Neural cell (in vitro differentiated cells): ENCODE data around the gene UBE2E1. TPM values are rescaled to one million over a fixed set of nuclear protein-coding genes. Genes with fewer than 3 reads are reported as not detected.

Experiments used
- H2AFZ ChIP-seq: fragments of 200-600, 300-800 bp; sonication (generic), shearing (Covaris generic); 2 replicates; pipeline ENCODE4 v1.6.0; 2014; ENCODE audit warnings: low read depth, mild to moderate bottlenecking, antibody characterized with exemption, low read length, moderate library complexity
- H3F3A ChIP-seq: fragments of 200-600 bp; shearing (Covaris generic); 2 replicates; pipeline ENCODE4 v1.6.1; 2016; ENCODE audit warnings: mild to moderate bottlenecking, moderate library complexity, mixed read lengths, antibody characterized with exemption, low read length; ENCODE audit not compliant: insufficient read depth, poor library complexity, severe bottlenecking
- H3K27ac ChIP-seq: fragments of 200-600, 300-800 bp; sonication (generic), shearing (Covaris generic); 2 replicates; pipeline ENCODE4 v1.5.1; 2014; ENCODE audit warnings: mild to moderate bottlenecking, low read length, moderate library complexity
- H3K27me3 ChIP-seq: fragments of 300-800, 200-600 bp; sonication (generic), shearing (Covaris generic); 2 replicates; pipeline ENCODE4 v1.6.0; 2014; ENCODE audit warnings: mild to moderate bottlenecking, low read depth, low read length, moderate library complexity; ENCODE audit not compliant: insufficient read depth
- H3K36me3 ChIP-seq: fragments of 300-800, 200-600 bp; sonication (generic), shearing (Covaris generic); 2 replicates; pipeline ENCODE4 v1.5.1; 2014; ENCODE audit warnings: mild to moderate bottlenecking, antibody characterized with exemption, low read length, moderate library complexity; ENCODE audit not compliant: insufficient read depth
- H3K4me2 ChIP-seq: fragments of 300-800, 200-600 bp; sonication (generic), shearing (Covaris generic); 2 replicates; pipeline ENCODE4 v1.6.0; 2014; ENCODE audit warnings: mild to moderate bottlenecking, low read length
- H3K4me3 ChIP-seq: fragments of 300-800, 200-600 bp; sonication (generic), shearing (Covaris generic); 2 replicates; pipeline ENCODE4 v1.5.1; 2014; ENCODE audit warnings: mild to moderate bottlenecking, low read length, moderate library complexity
- H3K79me2 ChIP-seq: fragments of 200-600 bp; shearing (Covaris generic); replicated peaks from 2 replicates; pipeline ENCODE4 v1.6.0; 2014; ENCODE audit warnings: mild to moderate bottlenecking, low read length, moderate library complexity; ENCODE audit not compliant: insufficient read depth
- H3K9ac ChIP-seq: fragments of 300-800, 200-600 bp; sonication (generic), shearing (Covaris generic); 2 replicates; pipeline ENCODE4 v1.6.1; 2016; ENCODE audit warnings: mild to moderate bottlenecking, low read length, mixed read lengths
- H3K9me2 ChIP-seq: fragments of 200-600 bp; shearing (Covaris generic); 2 replicates; pipeline ENCODE4 v1.6.1; 2016; ENCODE audit warnings: mild to moderate bottlenecking, low read length, mixed read lengths; ENCODE audit not compliant: insufficient read depth
- H3K9me3 ChIP-seq: fragments of 200-600, 300-800 bp; sonication (generic), shearing (Covaris generic); 2 replicates; pipeline ENCODE4 v1.6.1; 2016; ENCODE audit warnings: mild to moderate bottlenecking, mixed run types, low read length, moderate library complexity, mixed read lengths
- H4K20me1 ChIP-seq: fragments of 200-600 bp; shearing (Covaris generic); 2 replicates; pipeline ENCODE4 v1.6.1; 2016; ENCODE audit warnings: mild to moderate bottlenecking, mixed run types; ENCODE audit not compliant: insufficient read depth
- EP300 ChIP-seq: fragments of 450-650 bp; conservative IDR thresholded peaks from 2 replicates; pipeline ENCODE4 v1.6.1; 2014; ENCODE audit warnings: antibody characterized with exemption, mild to moderate bottlenecking, moderate library complexity; ENCODE audit not compliant: poor library complexity, severe bottlenecking
- EZH2 ChIP-seq: fragments of 200-600, 300-800 bp; shearing (Covaris generic), sonication (generic); IDR thresholded peaks from 2 replicates; pipeline ENCODE4 v1.6.1; 2014; ENCODE audit warnings: antibody characterized with exemption, low read length, borderline replicate concordance, mild to moderate bottlenecking; ENCODE audit not compliant: insufficient read depth, poor library complexity, severe bottlenecking
- MXI1 ChIP-seq: fragments of 450-650 bp; conservative IDR thresholded peaks from 2 replicates; pipeline ENCODE4 v1.6.1; 2014; ENCODE audit warnings: antibody characterized with exemption, mild to moderate bottlenecking; ENCODE audit not compliant: poor library complexity, severe bottlenecking
- POLR2AphosphoS5 ChIP-seq: IDR thresholded peaks from 2 replicates; pipeline ENCODE4 v1.6.1; 2012
- RAD21 ChIP-seq: fragments of 450-650 bp; conservative IDR thresholded peaks from 2 replicates; pipeline ENCODE4 v1.6.1; 2014; ENCODE audit warnings: antibody characterized with exemption, mild to moderate bottlenecking, moderate library complexity
- REST ChIP-seq: IDR thresholded peaks from 2 replicates; pipeline ENCODE4 v1.6.1; 2012; ENCODE audit warnings: borderline replicate concordance
- SMC3 ChIP-seq: fragments of 450-650 bp; conservative IDR thresholded peaks from 2 replicates; pipeline ENCODE4 v1.6.1; 2014; ENCODE audit warnings: antibody characterized with exemption, mild to moderate bottlenecking, moderate library complexity; ENCODE audit not compliant: poor library complexity
- polyA plus RNA-seq: library from polyadenylated mRNA; depleted of rRNA; stranded (reverse); fragments of >200 nt; gene quantifications from 2 replicates; pipeline ENCODE4 v1.2.3, GENCODE V29; 2014
- TF ChIP-seq, protein P1 (sequence below): fragments of 450-650 bp; IDR thresholded peaks from 2 replicates; pipeline ENCODE4 v1.5.1; 2014; ENCODE audit warnings: antibody characterized with exemption, mild to moderate bottlenecking, moderate library complexity; ENCODE audit not compliant: poor library complexity, severe bottlenecking

Gene UBE2E1
- polyA plus RNA-seq, 1 donor from 2014 or later: 157 TPM

DNA sequence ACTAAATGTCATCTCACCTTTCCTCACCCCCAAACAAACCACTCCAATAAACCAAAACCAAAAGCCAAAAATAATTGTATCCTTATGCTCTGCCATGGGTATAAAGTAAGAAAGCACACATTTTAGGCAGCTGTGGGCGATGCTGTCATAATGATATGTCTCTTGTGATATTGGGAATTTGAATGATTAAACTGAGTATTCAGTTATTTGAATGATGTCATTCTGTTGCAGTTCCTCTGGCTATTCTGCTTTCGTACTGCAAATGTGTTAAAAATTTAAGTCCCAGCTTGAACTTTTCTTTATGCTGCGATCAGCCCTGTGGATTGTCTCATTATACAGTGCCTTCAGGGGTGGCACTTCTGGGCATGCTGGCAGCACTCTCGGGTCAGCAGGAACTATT is 128.5 kb downstream of the UBE2E1 start:
- no peaks in the 10 kb centered on the region for H3K27me3 ChIP-seq
- H3K9ac ChIP-seq: no peak overlapping the region
- no peaks in the 10 kb centered on the region for H4K20me1 ChIP-seq
- TF ChIP-seq POLR2AphosphoS5: no peak
- TF ChIP-seq SMC3: no peak
- TF ChIP-seq REST: no peak
- TF ChIP-seq, protein P1, sequence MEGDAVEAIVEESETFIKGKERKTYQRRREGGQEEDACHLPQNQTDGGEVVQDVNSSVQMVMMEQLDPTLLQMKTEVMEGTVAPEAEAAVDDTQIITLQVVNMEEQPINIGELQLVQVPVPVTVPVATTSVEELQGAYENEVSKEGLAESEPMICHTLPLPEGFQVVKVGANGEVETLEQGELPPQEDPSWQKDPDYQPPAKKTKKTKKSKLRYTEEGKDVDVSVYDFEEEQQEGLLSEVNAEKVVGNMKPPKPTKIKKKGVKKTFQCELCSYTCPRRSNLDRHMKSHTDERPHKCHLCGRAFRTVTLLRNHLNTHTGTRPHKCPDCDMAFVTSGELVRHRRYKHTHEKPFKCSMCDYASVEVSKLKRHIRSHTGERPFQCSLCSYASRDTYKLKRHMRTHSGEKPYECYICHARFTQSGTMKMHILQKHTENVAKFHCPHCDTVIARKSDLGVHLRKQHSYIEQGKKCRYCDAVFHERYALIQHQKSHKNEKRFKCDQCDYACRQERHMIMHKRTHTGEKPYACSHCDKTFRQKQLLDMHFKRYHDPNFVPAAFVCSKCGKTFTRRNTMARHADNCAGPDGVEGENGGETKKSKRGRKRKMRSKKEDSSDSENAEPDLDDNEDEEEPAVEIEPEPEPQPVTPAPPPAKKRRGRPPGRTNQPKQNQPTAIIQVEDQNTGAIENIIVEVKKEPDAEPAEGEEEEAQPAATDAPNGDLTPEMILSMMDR: no peak
- H3K79me2 ChIP-seq: no peaks in the 10 kb centered on the region
- no peak overlapping the region for H2AFZ ChIP-seq
- no peaks in the 10 kb centered on the region for H3F3A ChIP-seq
- H3K9me2 ChIP-seq: no peaks in the 10 kb centered on the region
- no peak overlapping the region for H3K4me3 ChIP-seq
- no peak overlapping the region for H3K27ac ChIP-seq
- H3K4me2 ChIP-seq: no peak overlapping the region
- H3K9me3 ChIP-seq: no peaks in the 10 kb centered on the region
- no peaks in the 10 kb centered on the region for H3K36me3 ChIP-seq

- Histone ChIP-seq H3K36me3 (no peaks in the 10 kb centered on the region), H3K9ac (no peak overlapping the region), H2AFZ (no peak overlapping the region), H3K79me2 (no peaks in the 10 kb centered on the region), H3K9me2 (no peaks in the 10 kb centered on the region), H3K4me2 (no peak overlapping the region), H3K9me3 (no peaks in the 10 kb centered on the region), H3F3A (no peaks in the 10 kb centered on the region), H3K27ac (no peak overlapping the region), H3K4me3 (no peak overlapping the region), H3K27me3 (no peaks in the 10 kb centered on the region), H4K20me1 (no peaks in the 10 kb centered on the region)
- no peak for TF ChIP-seq MXI1
- no peak for TF ChIP-seq SMC3
- TF ChIP-seq EZH2: no peak
- no peak for TF ChIP-seq EP300
- no peak for TF ChIP-seq REST
- no peak for TF ChIP-seq RAD21
These were observed 131.5 kb downstream of the UBE2E1 start for GRCh38 chr3:23937296-23937695.
